GM19324 (cell line): ENCODE measurements around the gene SRC.

ENCODE experiments used
- ATAC-seq: cut with Tn5 transposase; IDR thresholded peaks from one replicate; pipeline ENCODE4 v1.9.1; 2021; ENCODE audit warnings: mild to moderate bottlenecking, moderate library complexity; ENCODE audit not compliant: unreplicated experiment, low FRiP score

SRC gene

GRCh38 chr20:37314617-37315016, 31.3 kb upstream of the SRC start:
- no peak for ATAC-seq

GRCh38 chr20:37315021-37315451, 30.9 kb upstream of the SRC start:
- no peak for ATAC-seq

- no peak for ATAC-seq
These were observed 30.4 kb upstream of the SRC start for GRCh38 chr20:37315452-37316110.

GRCh38 chr20:37316116-37316774, 29.7 kb upstream of the SRC start:
- ATAC-seq, result no peak

DNA sequence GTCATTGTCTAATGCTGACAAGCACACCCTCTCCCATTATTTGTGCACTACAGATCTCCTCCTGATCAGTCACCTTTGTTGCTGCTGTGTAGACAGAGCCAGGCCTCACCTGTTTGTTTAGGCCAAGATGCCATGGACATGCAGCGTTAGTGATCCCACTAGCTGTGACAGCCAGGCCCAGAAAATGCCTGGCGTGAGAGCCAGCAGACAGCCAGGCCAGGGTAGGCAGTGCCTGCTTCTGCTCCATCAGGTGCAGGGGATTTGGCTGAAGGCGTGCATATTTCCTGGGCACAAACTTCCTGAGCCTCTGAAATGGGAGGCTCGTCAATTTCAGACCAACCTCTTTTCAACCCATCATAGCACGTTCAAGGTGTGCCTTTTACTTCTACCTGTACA, 29.2 kb upstream of the SRC start:
- ATAC-seq, result no peak

DNA sequence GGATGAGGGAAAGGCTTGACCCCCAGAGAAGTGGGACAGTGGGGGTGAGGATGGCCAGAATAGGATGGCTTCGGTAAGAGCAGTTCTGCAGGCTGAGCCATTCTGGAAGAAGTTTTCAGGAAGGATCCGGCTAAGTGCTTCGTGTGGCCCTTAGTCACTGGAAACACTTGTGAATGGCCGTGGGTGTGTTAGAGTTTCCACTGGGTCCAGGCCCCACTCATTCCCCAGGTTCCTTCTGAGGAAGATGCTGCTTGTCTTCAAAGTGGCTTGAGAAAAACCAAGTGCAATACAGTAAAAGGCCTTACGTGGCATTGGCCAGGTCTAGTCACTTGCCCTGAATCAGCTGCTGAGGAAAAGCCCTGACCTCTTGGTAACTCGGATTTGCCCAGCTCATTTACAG, 28.6 kb upstream of the SRC start:
- no peak for ATAC-seq

GRCh38 chr20:37317994-37318640, 27.8 kb upstream of the SRC start:
- ATAC-seq, result no peak

- no peak for ATAC-seq
These were observed 26.7 kb upstream of the SRC start for GRCh38 chr20:37319151-37319671.

DNA sequence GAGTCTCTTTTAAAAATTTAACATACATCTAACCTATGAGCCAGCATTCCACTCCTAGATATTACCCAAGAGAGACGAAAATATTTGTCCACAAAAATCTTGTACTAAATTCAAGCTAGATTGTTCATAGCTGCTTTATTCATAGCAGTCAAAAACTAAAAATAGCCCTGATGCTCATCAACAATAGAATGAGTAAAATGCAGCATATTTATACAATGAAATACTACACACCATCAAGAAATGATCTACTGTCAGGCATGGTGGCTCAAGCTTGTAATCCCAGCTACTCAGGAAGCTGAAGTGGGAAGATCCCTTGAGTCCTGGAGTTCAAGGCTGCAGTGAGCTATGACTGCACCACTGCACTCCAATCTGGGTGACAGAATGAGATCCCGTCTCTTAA, 22.0 kb upstream of the SRC start:
- no peak for ATAC-seq

DNA sequence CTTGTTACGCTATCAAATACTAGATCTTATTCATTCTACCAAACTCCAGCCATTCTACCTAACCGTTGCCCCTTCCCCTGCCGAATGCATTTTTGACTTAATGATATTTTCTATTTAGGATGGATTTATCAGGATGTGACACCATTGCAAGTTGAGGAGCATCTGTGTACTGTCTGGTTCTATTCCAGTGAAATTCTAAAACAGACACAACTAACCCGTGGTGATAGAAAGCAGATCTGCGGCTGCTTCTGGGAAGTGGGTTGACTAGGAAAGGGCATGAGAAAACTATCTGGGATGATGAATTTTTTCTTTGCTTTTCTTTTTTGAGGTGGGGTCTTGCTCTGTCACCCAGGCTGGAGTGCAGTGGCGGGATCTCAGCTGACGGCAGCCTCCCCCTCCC, 20.7 kb upstream of the SRC start:
- no peak for ATAC-seq

DNA sequence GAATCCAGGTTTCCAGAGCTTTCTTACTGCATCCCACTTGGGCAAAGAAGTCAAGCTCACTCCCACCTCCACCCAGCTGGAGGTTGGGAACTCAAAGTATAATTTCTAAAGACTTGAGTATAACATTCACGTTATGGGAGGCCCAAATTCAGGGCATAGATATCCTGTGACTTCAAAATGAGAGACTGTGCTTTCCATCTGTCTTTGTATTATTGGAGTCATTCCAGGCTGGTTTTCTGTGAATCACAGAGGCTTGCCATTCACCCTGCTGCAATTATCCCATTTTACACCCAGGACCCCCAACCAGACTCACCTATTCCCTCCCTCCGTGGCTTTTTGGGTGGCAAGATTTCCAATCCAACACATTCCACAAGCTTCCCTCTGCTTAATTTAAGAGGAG, 19.3 kb upstream of the SRC start:
- ATAC-seq, result no peak

DNA sequence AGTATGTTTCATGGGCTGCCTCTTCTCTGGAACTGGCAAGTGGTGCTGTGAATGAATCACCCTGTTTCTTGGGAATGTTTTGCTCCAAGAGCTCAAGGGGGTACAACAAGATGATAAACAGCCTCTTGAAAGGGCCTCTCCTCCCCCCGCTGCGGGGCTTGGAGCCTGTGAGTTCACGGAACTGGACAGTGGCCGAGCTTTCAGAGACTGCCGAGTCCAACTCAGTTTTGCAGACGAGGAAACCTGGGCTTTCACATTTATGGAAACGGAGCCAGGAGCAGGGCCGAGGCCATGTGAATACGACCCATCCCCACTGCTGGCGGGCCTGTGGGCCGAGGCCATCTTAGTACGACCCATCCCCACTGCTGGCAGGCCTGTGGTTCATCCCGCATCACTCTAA, 18.2 kb upstream of the SRC start:
- no peak for ATAC-seq

DNA sequence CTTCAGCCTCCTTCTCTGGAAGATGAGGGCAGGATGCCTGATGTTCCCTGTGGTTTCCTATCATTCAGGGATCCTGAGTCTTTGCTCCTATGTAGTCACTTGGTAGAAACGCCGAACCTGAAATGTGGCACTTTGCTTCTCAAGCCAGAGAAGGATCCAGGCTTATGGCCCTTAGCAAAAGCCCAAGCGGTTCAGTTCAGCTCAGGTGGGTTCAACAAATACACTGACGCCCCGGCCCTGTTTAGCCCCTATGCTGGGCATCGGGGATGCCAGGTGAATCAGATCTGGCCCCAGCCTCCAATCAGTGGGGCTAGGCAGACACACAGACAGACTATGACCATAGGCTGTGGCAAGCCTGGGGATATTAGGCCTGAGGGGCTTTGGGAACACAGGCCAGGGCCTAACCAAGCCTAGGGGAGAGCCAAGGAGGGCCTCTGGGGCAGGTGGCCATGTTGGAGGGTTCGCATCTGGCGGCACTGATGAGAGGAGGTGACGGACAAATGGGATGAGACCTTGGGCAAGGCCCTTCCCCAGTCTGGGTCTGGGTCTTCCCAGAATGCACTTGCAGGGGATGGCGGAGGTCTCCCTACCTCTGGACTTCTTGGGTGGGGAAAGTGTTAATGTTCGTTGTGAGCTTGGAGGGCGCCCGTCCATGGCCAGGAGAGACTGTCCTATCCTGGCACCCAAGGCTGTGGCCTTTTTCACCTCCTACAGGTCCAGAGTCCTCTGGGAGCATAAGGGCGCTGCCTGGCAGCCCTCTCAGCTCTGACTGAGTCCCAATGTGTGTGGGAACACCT, 17.6 kb upstream of the SRC start:
- no peak for ATAC-seq

DNA sequence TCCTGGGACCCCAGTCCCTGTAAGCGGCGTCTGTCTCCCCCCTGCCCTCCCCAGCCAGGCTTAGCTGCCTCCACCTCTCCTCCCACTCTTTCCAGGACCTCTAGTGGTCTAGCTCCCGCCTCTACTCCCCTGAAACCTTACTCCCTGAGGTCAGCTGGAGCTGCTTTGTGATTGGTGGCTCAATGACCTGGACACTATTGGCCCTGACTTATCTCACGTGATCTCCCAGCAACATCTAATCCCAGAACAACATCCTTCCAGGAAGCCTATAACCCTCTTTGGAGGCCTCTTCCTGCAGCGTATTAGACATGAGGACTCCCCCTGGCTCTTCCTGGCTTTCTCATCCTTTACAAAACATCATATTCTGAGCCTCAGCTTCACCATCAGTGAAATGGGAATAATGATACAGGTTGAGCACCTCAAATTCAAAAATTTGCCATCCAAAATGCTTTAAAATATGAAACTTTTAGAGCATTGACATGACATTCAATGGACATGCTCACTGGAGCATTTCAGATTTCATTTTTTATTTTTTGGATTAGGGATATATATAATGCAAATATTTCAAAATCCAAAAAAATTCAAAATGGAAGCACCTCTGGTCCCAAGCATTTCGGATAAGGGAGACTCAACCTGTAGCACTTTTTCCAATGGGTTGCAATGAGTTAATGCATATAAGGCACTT, 16.3 kb upstream of the SRC start:
- ATAC-seq, result no peak

- ATAC-seq, result no peak
These were observed 15.6 kb upstream of the SRC start for GRCh38 chr20:37330316-37330715.

GRCh38 chr20:37331060-37331857, 14.7 kb upstream of the SRC start:
- ATAC-seq, result no peak

DNA sequence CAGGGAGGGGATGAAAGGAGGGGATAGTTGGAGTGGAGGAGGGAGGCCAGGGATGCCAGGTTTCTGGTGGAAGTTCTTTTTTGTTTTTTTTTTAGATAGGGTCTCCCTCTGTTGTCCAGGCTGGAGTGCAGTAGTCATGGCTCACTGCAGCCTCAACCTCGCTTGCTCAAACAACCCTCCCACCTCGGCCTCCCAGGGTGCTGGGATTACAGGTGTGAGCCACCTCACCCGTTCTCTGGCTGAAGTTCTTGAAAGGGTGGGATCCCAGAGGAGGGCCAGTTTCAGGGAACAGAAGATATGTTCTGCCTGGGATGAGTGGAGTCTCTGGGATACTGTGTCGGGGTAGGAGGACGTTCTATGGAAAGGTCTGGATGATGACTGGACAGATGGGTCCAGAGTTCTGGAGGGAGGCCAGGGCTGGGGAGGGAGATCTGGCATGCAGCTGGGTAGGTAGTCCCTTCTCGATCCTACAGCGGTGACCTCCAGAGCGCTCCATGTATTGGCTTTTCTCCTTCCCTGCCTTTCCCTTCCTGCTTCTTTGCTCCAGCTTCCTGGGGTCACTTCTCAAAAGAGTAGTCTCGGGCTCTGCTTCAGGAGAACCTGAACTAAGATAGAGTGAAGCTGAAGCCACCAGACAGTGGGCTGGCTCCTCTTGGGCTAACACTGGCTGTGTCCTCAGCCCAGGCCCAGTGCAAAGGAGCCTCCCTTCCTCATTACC, 12.7 kb upstream of the SRC start:
- no peak for ATAC-seq

DNA sequence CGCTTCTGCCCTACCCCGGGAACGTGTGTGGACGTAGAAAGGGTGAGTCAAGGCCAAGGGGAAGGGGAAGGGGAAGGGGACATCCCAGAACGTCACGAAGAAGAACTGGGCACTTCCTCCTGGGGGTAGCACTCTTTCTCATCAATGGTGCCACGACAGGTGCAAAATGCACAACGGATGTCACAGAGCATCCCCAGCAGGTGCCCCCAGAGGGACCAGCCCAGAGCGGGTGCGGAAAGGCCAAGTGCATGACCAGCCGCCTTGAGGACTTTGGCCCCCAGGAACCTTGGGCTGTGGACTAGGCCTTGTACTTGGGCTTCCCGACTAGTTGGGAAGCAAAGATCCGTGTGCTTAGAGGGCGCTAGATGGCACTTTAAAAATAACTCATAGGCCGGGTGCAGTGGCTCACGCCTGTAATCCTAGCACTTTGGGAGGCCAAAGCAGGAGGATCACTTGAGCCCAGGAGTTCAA, 12.1 kb upstream of the SRC start:
- ATAC-seq, result no peak

GRCh38 chr20:37334450-37334849, 11.5 kb upstream of the SRC start:
- ATAC-seq, result no peak
